Transverse colon (tissue), 4 donors: ENCODE results near the gene GPSM1.

Source experiments
- CTCF ChIP-seq, 5 experiments: fragments of 200-600 bp in 3 of 5; fragments of 450-650 bp in 2 of 5; sonication (generic) in 3 of 5; IDR thresholded peaks; 1 replicate in 2 of 5; 2 replicates in 3 of 5; pipeline ENCODE4 v1.5.1; 2016 to 2017; ENCODE audit warnings: antibody characterized with exemption in 5 of 5, inconsistent platforms in 3 of 5, mild to moderate bottlenecking in 2 of 5, moderate library complexity in 1 of 5
- EP300 ChIP-seq: sonication (generic); formaldehyde crosslinking; IDR thresholded peaks from one replicate; pipeline ENCODE4 v1.6.1; 2017; ENCODE audit warnings: antibody characterized with exemption, low read depth
- POLR2A ChIP-seq: fragments of 450-650 bp; IDR thresholded peaks from one replicate; pipeline ENCODE4 v1.6.1; 2016; ENCODE audit warnings: antibody characterized with exemption, mild to moderate bottlenecking, moderate library complexity
- POLR2AphosphoS5 ChIP-seq, 3 donors: sonication (generic); formaldehyde crosslinking; IDR thresholded peaks; one replicate each; pipeline ENCODE4 v1.6.1; 2016; ENCODE audit warnings: antibody characterized with exemption in 3 of 3

GRCh38 chr9:136303825-136304416 is 23.4 kb upstream of the GPSM1 start, which contains the start of gene CCDC187:
- TF ChIP-seq POLR2A, result no peak
- no peak for TF ChIP-seq POLR2AphosphoS5 (IDR thresholded peaks at IDR 0.05)
- TF ChIP-seq CTCF (IDR thresholded peaks at IDR 0.05), result no peak
- no peak for TF ChIP-seq EP300
